K562 (cell line): ENCODE results near the gene HIP1R. TPM values are rescaled to one million over a fixed set of nuclear protein-coding genes. Genes with fewer than 3 reads are reported as not detected.

Source experiments
- CBFA2T2 ChIP-seq: fragments of 450-650 bp; conservative IDR thresholded peaks from 2 replicates; pipeline ENCODE4 v1.6.1; 2017; ENCODE audit warnings: mild to moderate bottlenecking
- CBX3 ChIP-seq, 2 experiments: IDR thresholded peaks; 1 replicate in 1 of 2; 2 replicates in 1 of 2; pipeline ENCODE4 v1.6.1; 2012; ENCODE audit warnings: inconsistent platforms in 2 of 2, low read length in 2 of 2, borderline replicate concordance in 1 of 2, control low read depth in 1 of 2
- CC2D1A ChIP-seq: fragments of 450-650 bp; IDR thresholded peaks from 2 replicates; pipeline ENCODE4 v1.6.1; 2017; ENCODE audit warnings: mild to moderate bottlenecking
- HDAC2 ChIP-seq: fragments of 450-650 bp; IDR thresholded peaks from 2 replicates; pipeline ENCODE4 v1.6.1; 2016; ENCODE audit warnings: mild to moderate bottlenecking
- HNRNPK ChIP-seq: fragments of 200-400 bp; formaldehyde crosslinking; IDR thresholded peaks from one replicate; pipeline ENCODE4 v1.6.1; 2018; ENCODE audit warnings: mild to moderate bottlenecking, low read depth, low read length; ENCODE audit not compliant: poor library complexity, severe bottlenecking
- KDM5B ChIP-seq: fragments of 200-600 bp; sonication (generic); IDR thresholded peaks from 2 replicates; pipeline ENCODE4 v1.6.1; 2012; ENCODE audit warnings: low read depth, mild to moderate bottlenecking, moderate library complexity, low read length, control low read depth, inconsistent platforms; ENCODE audit not compliant: insufficient replicate concordance
- MAFF ChIP-seq: IDR thresholded peaks from 2 replicates; pipeline ENCODE4 v1.6.1; 2012; ENCODE audit warnings: low read length, improper control_type of control experiment
- MAZ ChIP-seq, 2 experiments: fragments of 450-650 bp in 1 of 2; sonication (generic) in 1 of 2; formaldehyde crosslinking; IDR thresholded peaks in 1 of 2; conservative IDR thresholded peaks in 1 of 2; 2 replicates each; pipeline versions ENCODE4 v1.4.0 to v1.5.0; 2020; ENCODE audit warnings: mild to moderate bottlenecking in 1 of 2, missing genetic modification reagents in 1 of 2
- MTA2 ChIP-seq: fragments of 450-650 bp; IDR thresholded peaks from 2 replicates; pipeline ENCODE4 v1.6.1; 2016; ENCODE audit warnings: low read depth
- PPARD ChIP-seq: fragments of 250-450 bp; sonication (Bioruptor Pico); IDR thresholded peaks from 2 replicates; pipeline ENCODE4 v1.8.0; 2022; ENCODE audit warnings: inconsistent platforms, mild to moderate bottlenecking, moderate library complexity
- PRMT5 ChIP-seq: sonication (generic); formaldehyde crosslinking; IDR thresholded peaks from 2 replicates; pipeline ENCODE4 v1.5.0; 2020; ENCODE audit warnings: missing genetic modification reagents
- RCOR1 ChIP-seq, 2 experiments: IDR thresholded peaks; 2 replicates each; pipeline ENCODE4 v1.6.1; 2012; ENCODE audit warnings: low read depth in 2 of 2, low read length in 2 of 2, borderline replicate concordance in 1 of 2, improper control_type of control experiment in 1 of 2
- RNF2 ChIP-seq: sonication (generic); IDR thresholded peaks from 2 replicates; pipeline ENCODE4 v1.6.1; 2016
- SRF ChIP-seq, 2 experiments: fragments of 250-450, 450-650 bp in 1 of 2; sonication (Bioruptor Pico) in 1 of 2; sonication (generic) in 1 of 2; formaldehyde crosslinking; IDR thresholded peaks; 2 replicates each; pipeline versions ENCODE4 v1.5.0 to v1.5.1; 2020 to 2022; ENCODE audit warnings: mild to moderate bottlenecking in 1 of 2, missing genetic modification reagents in 1 of 2
- SRSF7 ChIP-seq: fragments of 200-400 bp; formaldehyde crosslinking; optimal IDR thresholded peaks from 2 replicates; pipeline ENCODE3; 2017; ENCODE audit warnings: mild to moderate bottlenecking, low read depth, low read length
- ZFPM2 ChIP-seq: fragments of 250-450 bp; sonication (Bioruptor Pico); IDR thresholded peaks from 2 replicates; pipeline ENCODE4 v1.5.1; 2022; ENCODE audit warnings: mild to moderate bottlenecking
- ZFX ChIP-seq: sonication (generic); formaldehyde crosslinking; IDR thresholded peaks from 2 replicates; pipeline ENCODE4 v1.8.0; 2022; ENCODE audit warnings: mild to moderate bottlenecking, missing genetic modification reagents, moderate library complexity
- ZNF766 ChIP-seq: fragments of 200-800 bp; sonication (Bioruptor generic); conservative IDR thresholded peaks from 2 replicates; pipeline ENCODE4 v1.6.1; 2016; ENCODE audit warnings: missing genetic modification characterization, missing compliant biosample characterization
- ZSCAN29 ChIP-seq: fragments of 450-650 bp; IDR thresholded peaks from 2 replicates; pipeline ENCODE4 v1.6.1; 2017
- polyA plus RNA-seq, 8 experiments: library from polyadenylated mRNA; depleted of rRNA in 4 of 8; stranded (reverse) in 5 of 8; unstranded in 3 of 8; fragments of >200 nt; fragmentation: Nextera tagmentation in 2 of 8; fragmentation: Illumina TruSeq in 1 of 8; extraction: Ambion mirVana in 2 of 8; extraction: Trizol in 1 of 8; gene quantifications; 2 replicates each; pipeline versions ENCODE4 v1.2.1 to v1.2.3, GENCODE V29; 2011 to 2014; ENCODE audit warnings: inconsistent platforms in 1 of 8, missing spikeins in 1 of 8
- total RNA-seq, 7 experiments: library from RNA; depleted of rRNA in 6 of 7; stranded (reverse); fragments of >200 nt in 6 of 7; fragmentation: Illumina TruSeq in 2 of 7; extraction: Trizol in 2 of 7; gene quantifications; 2 replicates each; pipeline versions ENCODE4 v1.2.1 to v1.2.3, GENCODE V29; 2011 to 2021; ENCODE audit warnings: low replicate concordance in 1 of 7
- TF ChIP-seq, protein P1 (sequence below): fragments of 250-450 bp; sonication (Bioruptor Pico); IDR thresholded peaks from 2 replicates; pipeline ENCODE4 v1.8.0; 2022; ENCODE audit warnings: inconsistent platforms, mild to moderate bottlenecking, moderate library complexity, borderline replicate concordance
- TF ChIP-seq, protein P2 (sequence below): fragments of 250-450 bp; sonication (Bioruptor Pico); IDR thresholded peaks from 2 replicates; pipeline ENCODE4 v1.4.0; 2020

HIP1R gene
- total and polyA plus RNA-seq, 9 of the 15 experiments (the other 6 are each of a cell fraction or from before 2014, with no cell fraction given): 0.15 to 31.0 (median 14.2) TPM

DNA sequence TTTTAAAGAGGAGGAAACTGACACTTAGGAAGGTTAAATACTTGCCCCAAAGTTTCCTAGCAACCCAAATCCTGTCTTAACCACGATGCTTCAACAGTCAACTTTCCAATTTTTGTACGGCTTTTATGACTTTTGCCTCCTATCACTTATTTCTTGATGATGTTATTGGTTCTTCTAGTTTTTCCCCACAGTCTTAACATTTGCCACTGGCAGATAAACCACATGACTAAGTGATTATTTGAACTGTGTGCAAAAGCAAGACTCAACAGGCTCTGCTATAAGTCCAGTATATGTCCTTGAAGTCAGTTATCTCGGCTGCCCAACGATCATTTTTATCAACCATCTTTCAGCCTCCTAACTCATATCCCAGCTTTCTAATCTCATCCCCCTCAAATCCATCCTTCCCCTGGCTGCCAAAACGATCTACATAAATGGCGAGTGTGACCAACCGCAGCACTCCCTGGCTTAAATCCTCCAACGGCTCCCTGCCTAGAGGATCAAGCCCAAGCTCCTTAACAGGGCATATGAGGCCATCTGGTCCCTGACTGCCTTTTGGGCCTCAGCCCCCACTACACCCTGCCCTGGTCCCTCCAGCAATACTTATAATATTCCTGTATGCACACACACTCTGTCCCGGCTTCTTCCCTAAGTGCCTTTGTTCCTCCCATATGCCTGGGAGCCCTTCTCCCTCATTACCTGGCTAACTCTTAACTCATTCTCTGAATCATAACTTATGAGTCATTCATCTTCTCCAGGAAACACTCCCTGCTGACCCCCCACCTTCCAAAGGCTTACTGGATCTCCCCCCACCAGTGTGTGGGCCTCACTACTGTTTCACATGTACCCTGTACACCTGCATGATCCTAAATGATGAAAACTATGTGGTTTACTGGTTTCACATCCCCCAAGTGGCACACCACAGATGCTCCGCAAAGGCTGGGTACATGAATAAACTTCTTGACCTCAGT is 51.9 kb downstream of the HIP1R start (continued):
- TF ChIP-seq MAFF: peak; percentile 68; the same call in 1 of the 2 replicates
- peak; percentile 26; the same call in 1 of the 2 replicates for TF ChIP-seq ZFX (CRISPR knock-in tag)
- no peak for TF ChIP-seq SRSF7
- TF ChIP-seq, protein P1, sequence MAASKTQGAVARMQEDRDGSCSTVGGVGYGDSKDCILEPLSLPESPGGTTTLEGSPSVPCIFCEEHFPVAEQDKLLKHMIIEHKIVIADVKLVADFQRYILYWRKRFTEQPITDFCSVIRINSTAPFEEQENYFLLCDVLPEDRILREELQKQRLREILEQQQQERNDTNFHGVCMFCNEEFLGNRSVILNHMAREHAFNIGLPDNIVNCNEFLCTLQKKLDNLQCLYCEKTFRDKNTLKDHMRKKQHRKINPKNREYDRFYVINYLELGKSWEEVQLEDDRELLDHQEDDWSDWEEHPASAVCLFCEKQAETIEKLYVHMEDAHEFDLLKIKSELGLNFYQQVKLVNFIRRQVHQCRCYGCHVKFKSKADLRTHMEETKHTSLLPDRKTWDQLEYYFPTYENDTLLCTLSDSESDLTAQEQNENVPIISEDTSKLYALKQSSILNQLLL (CRISPR knock-in tag): no peak
- TF ChIP-seq SRF (CRISPR knock-in tag; IDR thresholded peaks at IDR 0.05): peak in 1 of 2 experiments; percentile 75; a peak in 1 of 4 replicates
- peak; percentile 38 to 55; a peak in 2 of 4 replicates for TF ChIP-seq MAZ (CRISPR knock-in tag; conservative IDR thresholded peaks at IDR 0.05 in 1 of 2, IDR thresholded peaks at IDR 0.05 in 1 of 2)
- 0 out of 2 replicates have a peak, but pooled peaks have one; percentile 35 for TF ChIP-seq RNF2
- TF ChIP-seq ZNF766 (CRISPR knock-in tag): peak; percentile 70
- TF ChIP-seq CBFA2T2: peak; percentile 93
- peak; percentile 96 for TF ChIP-seq CC2D1A
- TF ChIP-seq HDAC2: peak; percentile 96
- TF ChIP-seq, protein P2, sequence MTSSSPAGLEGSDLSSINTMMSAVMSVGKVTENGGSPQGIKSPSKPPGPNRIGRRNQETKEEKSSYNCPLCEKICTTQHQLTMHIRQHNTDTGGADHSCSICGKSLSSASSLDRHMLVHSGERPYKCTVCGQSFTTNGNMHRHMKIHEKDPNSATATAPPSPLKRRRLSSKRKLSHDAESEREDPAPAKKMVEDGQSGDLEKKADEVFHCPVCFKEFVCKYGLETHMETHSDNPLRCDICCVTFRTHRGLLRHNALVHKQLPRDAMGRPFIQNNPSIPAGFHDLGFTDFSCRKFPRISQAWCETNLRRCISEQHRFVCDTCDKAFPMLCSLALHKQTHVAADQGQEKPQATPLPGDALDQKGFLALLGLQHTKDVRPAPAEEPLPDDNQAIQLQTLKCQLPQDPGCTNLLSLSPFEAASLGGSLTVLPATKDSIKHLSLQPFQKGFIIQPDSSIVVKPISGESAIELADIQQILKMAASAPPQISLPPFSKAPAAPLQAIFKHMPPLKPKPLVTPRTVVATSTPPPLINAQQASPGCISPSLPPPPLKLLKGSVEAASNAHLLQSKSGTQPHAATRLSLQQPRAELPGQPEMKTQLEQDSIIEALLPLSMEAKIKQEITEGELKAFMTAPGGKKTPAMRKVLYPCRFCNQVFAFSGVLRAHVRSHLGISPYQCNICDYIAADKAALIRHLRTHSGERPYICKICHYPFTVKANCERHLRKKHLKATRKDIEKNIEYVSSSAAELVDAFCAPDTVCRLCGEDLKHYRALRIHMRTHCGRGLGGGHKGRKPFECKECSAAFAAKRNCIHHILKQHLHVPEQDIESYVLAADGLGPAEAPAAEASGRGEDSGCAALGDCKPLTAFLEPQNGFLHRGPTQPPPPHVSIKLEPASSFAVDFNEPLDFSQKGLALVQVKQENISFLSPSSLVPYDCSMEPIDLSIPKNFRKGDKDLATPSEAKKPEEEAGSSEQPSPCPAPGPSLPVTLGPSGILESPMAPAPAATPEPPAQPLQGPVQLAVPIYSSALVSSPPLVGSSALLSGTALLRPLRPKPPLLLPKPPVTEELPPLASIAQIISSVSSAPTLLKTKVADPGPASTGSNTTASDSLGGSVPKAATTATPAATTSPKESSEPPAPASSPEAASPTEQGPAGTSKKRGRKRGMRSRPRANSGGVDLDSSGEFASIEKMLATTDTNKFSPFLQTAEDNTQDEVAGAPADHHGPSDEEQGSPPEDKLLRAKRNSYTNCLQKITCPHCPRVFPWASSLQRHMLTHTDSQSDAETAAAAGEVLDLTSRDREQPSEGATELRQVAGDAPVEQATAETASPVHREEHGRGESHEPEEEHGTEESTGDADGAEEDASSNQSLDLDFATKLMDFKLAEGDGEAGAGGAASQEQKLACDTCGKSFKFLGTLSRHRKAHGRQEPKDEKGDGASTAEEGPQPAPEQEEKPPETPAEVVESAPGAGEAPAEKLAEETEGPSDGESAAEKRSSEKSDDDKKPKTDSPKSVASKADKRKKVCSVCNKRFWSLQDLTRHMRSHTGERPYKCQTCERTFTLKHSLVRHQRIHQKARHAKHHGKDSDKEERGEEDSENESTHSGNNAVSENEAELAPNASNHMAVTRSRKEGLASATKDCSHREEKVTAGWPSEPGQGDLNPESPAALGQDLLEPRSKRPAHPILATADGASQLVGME (CRISPR knock-in tag): 0 out of 2 replicates have a peak, but pooled peaks have one; percentile 28
- TF ChIP-seq MTA2: peak; percentile 74
- no peak for TF ChIP-seq PPARD (CRISPR knock-in tag)
- TF ChIP-seq KDM5B: no peak
- 0 out of 3 replicates have a peak, but pooled peaks of 1 of the 2 experiments have one; percentile 70 for TF ChIP-seq CBX3 (IDR thresholded peaks at IDR 0.05; ENCODE audit: borderline replicate concordance in 1 of 2, low read length in 2 of 2)
- no peak for TF ChIP-seq HNRNPK
- no peak for TF ChIP-seq ZSCAN29
- TF ChIP-seq ZFPM2 (CRISPR knock-in tag): no peak
- TF ChIP-seq PRMT5 (CRISPR knock-in tag): no peak
- TF ChIP-seq RCOR1 (IDR thresholded peaks at IDR 0.05; ENCODE audit: borderline replicate concordance in 1 of 2, low read depth in 2 of 2, low read length in 2 of 2): peak in 1 of 2 experiments; percentile 96; a peak in 3 of 4 replicates
